ENCODE results near the gene HELB.

The HELB gene

DNA sequence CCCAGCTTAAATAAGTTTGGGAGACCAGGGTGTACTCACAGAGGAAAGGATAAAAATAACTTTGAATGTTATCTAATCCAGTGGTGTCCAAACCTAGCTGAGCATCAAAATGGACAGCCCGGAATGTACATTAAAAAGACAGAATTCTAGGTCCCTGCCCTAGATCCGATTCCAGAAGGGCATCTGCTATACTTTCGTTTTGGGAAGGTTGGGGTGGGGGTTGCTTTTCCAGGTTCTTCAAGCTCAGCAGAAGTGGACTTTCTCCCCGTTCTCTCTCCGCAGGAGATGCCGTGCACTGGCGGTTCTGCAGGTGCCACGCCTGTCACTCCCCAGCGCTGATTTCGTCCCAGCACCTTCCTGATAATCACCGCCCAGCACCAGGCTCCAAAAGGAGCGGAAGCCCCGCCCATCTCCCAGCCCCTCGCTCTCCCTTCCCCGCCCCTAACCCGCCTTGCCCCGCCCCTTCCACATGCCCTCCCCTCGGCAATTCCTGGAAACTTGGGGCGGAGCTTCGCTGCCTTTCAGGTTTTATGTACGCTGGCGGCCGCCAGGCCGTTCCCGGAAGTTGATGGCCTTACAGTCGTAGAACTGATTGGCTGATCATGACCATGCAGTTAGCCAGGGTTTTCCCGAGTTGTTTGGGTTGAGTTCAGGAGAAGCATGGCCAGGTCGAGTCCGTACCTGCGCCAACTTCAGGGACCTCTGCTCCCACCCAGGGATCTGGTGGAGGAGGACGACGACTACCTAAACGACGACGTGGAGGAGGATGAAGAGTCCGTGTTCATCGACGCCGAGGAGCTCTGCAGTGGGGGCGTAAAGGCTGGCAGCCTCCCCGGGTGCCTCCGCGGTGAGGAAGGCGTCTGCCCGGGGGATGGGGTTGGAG is at the start of gene HELB:
Gene HELB (plus strand): TSS at position 550 of the 883 bp plus-strand sequence. CDS start 111 bp downstream, at position 661.
- peak; percentile 94 to 96 for DNase-seq (ENCODE audit: extremely low read depth in 1 of 2, low read depth in 1 of 2)

DNA sequence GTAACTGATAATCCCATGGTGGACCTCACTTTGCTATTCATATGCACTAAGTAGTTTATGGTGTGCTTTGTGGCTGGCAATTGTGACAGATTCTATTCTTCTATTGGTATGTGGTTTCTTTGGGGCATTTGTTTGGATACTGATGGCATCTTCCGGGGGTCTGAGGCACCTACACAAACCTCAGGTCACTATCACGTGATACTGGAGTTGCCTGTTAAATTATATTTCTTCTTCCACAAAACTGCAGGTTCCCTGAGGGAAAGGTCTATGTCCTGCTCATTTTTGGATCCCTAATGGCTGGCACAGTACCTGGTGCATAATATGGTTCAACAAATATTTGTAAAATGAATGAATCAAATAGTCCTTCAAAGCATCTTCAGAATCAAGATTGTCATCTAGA is 49.5 kb upstream of the HELB start:
- no peak for DNase-seq (ENCODE audit: extremely low read depth in 1 of 2, low read depth in 1 of 2)

DNA sequence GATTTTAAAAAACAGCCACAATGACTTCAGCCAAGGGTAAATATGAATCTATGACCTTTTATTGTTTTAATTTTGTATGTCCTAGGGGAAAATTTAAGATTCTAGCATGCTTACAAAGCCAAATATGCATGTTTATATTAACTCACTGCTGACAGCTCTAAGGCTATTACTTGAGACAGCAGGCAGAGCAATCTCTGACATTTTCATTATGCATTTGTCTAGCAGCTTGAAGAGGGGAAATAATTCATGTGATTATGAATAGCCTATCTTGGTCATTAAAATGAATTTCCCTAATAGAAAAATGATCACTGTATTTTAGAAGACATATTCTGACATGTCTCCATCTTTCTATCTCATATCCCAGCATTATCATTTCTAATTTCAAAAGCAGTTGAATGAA is 46.6 kb upstream of the HELB start:
- DNase-seq (ENCODE audit: extremely low read depth in 1 of 2, low read depth in 1 of 2), result no peak

DNA sequence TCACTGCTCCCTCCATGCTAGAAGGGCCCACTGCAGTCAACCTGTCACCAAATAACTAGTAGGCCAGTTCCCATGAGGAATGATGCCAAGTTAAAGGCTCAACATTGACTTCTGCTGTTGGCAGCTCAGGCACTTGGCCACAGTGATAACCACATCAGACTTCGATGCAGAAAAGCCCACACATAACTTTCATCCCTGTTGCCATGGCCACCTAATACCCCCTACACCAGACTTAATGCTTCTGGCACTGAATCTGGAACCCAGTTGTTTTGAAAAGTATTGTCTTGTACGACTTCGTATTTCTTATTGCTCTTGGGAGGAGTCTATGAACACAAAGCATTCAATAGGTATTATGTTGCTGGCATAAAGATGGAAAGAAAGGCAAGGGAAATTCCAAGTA is 44.3 kb upstream of the HELB start:
- no peak for DNase-seq (ENCODE audit: extremely low read depth in 1 of 2, low read depth in 1 of 2)

DNA sequence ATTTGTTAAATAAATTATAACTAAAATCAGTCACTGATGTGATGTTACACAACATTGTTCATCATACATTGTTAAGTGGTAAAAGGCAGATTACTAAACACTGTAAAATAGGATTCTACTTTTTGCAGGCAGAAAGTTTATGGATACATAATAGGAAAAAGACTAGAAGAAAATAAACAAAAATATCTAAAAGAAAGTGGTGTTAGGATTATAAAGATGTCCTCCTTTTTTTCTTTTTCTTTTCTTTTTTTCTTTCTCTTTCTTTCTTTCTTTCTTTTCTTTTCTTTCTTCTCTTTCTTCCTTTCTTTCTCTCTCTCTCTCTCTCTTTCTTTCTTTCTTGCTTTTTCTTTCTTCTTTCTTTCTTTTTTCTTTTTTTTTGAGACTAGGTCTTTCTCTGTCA is 39.6 kb upstream of the HELB start:
- DNase-seq (ENCODE audit: extremely low read depth in 1 of 2, low read depth in 1 of 2), result no peak

DNA sequence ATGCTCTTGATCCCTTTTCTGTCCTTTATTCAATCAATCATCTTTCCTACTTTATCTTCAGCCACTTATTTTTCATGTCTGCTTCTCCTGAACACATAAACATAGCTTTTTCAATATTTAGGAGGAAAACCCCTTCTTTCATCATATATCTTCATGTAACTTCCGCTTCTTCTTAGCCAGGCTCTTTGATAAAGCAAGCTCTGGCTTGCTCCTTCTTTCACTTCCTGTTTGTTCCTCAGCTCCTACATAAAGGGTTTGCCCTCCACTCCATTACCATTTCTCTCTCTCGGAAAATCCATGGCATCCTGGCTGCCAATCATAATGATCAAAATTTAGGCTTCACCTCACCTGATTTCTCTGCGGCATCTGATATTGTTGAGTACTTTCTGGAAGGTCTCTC is 33.7 kb upstream of the HELB start:
- no peak for DNase-seq (ENCODE audit: extremely low read depth in 1 of 2, low read depth in 1 of 2)

DNA sequence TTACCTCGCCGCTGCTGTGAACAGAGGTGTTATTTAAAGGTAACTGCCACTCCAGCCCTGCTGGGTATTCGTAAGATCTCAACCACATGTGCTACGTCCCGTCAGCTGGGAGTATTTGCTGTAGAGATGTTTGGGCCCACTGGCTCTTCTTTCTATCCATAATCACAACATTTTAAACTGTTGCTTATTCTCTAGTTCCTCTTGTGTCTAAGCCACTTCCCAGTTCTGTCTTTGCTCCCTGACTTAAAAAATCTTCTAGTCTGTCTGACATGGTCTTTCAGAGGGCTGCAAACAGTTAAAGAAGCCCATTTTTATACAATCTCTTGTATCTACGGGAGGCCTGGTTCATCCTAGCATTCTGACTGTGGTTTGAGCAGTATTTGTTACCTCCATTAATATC is 33.2 kb upstream of the HELB start:
- DNase-seq (ENCODE audit: extremely low read depth in 1 of 2, low read depth in 1 of 2), result no peak

DNA sequence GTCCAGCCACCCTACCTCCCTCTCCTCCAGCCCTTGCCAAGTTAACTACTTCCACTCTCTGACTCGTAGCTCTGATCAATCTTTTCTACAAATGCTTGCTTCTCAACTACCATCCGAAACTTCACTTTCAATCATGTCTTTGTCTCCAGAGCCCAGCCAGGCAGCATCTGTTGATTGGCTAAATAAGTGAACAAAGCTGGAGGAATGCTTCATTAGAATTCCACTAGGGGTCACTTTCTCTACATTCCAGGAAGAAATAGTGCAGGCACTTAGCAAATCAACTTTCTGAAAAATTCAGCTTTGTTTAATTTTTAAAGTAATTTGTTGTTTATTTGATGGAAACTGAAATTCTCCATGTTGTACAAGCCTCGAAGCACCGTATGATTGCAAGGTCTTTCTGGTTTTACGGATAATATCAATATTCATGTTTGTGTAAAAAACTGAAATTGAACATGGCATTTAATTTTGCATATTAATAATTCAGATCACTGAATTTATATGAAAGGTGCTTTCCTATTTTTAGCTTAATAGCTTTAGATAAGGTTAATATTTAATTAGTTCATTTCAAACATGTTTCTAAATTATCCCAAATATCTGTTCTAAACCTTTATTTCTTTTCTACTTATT is 32.4 kb upstream of the HELB start:
- DNase-seq (ENCODE audit: extremely low read depth in 1 of 2, low read depth in 1 of 2), result no peak

DNA sequence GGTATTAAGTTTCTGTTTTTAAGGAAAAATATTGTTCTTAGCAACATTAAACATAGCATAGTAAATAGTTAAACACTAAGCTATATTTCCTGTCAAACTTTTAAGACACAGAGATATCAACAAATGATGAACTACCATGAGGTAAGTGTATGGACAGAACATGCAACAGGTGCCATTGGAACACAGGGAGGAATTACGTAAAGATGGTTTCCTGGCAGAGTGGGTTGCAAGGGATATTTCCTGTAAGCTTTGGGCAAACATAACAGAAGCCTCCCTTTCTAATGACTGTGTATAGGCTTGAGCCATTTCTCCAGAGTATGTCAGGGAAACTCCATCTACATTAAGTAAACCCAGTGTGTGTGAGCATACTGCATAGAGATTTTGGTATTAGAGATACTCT is 31.7 kb upstream of the HELB start:
- no peak for DNase-seq (ENCODE audit: extremely low read depth in 1 of 2, low read depth in 1 of 2)

DNA sequence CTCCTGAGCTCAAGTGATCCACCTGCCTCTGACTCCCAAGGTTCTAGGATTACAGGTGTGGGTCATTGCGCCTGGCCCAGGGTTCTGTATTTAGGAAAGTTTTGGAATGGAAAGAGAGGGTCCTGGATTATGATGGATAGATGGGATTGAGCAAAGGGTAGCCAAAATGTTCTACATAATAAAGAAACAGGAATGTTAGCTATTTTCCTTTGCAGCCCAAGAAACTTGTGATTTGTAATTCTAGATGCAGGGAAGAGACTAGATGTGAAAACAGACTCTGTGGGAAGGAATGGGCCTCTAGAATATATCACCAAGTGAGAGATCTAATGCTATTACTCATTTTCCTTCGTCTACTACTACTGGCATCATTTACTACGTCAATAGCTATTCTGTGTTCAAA is 29.6 kb upstream of the HELB start:
- no peak for DNase-seq (ENCODE audit: extremely low read depth in 1 of 2, low read depth in 1 of 2)

DNA sequence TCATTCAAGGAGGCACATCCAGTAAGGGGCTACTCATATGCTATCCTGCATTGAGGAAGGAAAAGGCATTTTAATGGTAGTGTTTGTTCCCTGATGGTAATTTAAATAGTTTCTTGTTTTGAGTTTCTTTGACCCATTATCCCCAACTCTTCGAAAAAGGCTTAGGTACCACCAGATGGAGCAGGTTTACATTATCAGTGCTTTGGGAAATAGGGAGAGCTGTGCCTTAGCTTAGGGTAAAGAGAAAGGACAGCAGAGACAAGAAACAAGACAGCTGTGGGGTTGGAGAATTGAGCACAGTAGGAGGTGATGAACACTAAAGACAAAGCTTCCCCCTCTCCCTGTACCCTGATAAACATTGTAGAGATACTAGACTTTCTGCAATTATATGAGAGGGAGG is 29.1 kb upstream of the HELB start:
- no peak for DNase-seq (ENCODE audit: extremely low read depth in 1 of 2, low read depth in 1 of 2)

DNA sequence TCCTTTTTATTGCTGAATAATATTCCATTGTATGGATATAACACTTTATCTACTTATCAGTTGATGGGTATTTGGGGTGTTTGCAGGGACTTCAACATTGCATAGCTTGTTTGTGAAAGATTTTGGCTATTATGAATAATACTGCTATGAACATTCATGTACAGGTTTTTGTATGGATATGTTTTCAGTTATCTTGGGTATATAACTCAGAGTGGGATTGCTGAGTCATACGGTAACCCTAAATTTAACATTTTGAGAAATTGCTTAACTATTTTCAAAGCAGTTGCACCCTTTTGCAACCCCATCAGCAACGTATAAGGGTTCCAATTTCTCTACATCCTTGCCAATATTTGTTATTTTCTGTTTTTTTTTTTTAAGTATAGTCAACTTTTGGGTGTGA is 27.3 kb upstream of the HELB start:
- no peak for DNase-seq (ENCODE audit: extremely low read depth in 1 of 2, low read depth in 1 of 2)

DNA sequence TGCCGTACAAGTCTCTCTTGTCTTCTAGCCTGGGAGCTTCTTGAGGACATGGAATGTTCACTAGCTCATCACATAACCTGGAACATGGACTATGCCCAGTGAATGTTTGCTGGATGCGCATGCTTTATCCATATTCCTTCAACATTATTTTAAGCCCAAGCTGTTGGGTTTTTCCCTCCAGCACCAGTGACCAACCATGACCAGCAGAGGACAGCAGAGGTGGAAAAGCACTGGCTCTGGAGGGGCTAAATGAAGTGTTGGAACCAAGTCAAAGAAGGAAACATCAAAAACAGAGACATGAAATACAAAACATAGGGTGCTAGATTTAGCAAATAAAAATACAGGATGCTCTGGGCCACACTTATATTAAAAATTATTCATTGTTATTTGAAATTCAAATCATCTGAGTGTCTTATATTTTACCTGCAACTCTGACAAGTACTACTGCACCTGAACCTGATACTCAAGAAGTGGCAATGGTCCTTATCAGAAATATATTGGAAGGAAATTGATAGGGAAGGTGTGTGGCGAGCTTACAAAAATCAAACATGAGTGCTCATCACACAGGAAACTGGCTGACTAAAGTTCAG is 23.1 kb upstream of the HELB start:
- no peak for DNase-seq (ENCODE audit: extremely low read depth in 1 of 2, low read depth in 1 of 2)

DNA sequence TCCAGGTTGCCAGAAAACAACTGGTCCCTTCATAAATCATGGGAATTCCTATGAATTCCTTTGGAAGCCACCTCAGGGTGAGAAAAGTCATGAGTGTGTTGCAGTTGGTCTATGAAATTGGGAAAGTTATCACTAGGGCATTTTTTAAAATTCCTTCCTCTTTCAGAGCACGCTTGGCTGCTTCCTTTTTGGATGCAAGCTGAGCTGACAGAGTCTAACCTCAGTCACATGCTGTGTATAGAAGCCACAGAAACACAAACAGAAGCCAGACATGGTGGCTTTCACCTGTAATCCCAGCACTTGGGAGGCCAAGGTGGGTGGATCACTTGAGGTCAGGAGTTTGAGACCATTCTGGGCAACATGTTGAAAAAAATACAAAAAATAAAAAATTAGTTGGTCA is 21.7 kb upstream of the HELB start:
- no peak for DNase-seq (ENCODE audit: extremely low read depth in 1 of 2, low read depth in 1 of 2)

DNA sequence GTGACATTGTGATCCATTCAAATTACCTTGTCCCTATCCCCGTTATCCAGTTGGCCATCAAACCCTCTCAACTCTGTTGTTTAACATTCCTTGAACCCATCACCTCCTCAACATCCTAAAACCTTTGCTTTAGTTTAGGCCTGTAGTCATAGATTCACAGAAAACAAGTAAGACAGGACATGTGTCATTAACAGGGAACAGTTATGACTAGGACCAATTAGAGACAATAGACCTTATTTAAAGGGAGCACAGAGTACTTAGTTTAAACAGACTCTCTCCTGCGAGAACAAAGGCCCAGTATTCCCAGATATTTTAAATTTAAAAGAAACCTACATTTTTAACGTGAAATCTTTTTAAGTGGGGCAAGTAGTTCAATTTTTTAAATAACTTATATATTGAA is 20.0 kb upstream of the HELB start:
- DNase-seq (ENCODE audit: extremely low read depth in 1 of 2, low read depth in 1 of 2), result no peak

DNA sequence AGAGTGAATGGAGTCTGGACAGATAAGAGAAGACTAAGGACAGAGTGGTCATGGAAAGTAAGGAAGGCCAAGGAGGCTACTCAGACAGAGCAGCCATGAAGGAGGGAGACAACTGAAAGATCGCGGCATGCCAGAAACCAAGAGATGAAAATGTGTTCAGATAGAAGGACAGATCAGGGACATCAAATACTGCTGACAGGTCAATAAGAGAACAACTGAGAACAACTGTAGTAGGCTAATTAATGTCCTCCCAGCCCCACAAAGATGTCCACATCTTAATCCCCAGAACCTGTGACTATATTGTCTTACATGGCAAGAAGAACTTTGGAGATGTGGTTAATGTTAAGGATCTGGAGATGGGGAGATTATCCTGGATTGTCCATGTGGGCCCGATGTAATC is 15.0 kb upstream of the HELB start:
- DNase-seq (ENCODE audit: extremely low read depth in 1 of 2, low read depth in 1 of 2), result no peak

DNA sequence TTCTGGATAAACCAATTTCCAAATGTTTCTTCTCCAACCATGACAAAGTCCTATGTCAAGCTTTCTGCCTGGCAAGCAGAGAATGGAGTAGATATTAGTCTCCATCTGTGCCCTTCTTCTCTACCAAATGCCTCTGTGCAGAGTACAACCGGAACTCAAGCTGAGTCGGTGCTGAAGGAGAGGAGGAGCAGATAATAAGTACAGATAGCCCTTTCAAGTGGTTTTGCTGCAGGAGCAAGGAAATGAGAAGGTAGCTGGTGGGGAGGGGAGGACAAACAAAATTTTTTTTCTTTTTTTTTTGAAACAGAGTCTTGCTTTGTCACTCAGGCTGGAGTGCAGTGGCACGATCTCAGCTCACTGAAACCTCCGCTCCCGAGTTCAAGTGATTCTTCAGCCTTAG is 14.2 kb upstream of the HELB start:
- peak; percentile 8 to 21 for DNase-seq (ENCODE audit: extremely low read depth in 1 of 2, low read depth in 1 of 2)

DNA sequence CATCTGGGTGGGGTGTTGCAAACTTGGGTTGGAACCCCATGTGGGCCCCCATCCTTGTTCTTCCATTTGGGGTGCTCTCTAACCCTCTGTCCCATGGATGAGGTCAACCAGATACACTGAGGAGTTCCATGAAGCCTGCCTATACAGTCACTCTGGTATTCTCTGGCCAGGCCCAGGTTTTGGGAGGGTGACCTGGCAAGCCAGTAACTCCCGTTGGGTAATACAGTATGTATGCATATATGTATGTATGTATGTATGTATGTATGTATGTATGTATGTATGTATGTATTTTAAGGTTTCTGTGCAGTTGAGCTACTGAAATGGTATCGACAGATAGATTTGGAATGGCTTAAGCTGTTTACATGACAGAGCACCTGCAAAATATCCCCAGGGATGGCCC is 12.8 kb upstream of the HELB start:
- no peak for DNase-seq (ENCODE audit: extremely low read depth in 1 of 2, low read depth in 1 of 2)

DNA sequence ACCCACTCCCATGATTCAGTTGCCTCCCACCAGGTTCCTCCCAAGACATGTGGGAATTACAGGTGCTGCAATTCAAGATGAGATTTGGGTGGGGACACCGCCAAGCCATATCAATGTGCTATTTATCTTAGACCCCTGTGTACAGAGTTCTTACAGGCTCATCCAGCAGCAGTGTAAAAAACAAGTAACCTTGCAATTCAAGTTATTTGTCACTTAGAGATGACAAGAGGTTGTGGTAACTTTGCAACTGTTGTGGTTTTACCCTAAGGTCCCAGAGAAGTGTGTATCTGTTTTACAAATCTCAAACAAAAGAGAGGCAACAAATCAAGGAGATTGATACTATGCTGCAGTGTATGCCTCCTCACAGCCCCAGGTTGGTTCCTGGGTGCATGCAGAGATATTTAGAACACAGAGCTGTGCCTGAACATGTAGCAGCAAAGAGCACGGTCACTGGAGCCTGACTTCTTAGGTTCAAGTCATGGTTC is 11.5 kb upstream of the HELB start:
- no peak for DNase-seq (ENCODE audit: extremely low read depth in 1 of 2, low read depth in 1 of 2)

DNA sequence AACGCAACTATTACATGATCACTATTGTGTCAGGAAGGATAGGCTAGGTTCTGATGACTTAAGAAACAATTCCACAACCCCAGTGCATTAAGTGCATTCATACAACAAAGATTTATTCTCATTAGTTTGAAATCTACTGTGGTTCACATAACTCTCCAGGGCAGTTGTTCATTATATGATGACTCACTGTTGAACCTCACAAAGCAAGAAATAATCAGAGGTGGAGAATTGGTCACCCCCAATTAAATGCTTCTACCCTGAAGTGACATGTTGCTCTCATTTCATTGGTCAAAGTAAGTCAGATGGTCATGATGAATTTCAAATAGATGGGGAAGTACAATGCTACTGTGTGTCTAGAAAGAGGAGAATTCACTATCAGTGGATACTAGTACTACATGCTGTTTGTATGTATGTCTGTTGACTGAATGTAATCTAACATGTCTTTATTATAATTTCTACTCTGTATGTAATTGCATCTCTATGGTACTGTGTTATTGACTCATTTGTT is 6.1 kb upstream of the HELB start:
- no peak for DNase-seq (ENCODE audit: extremely low read depth in 1 of 2, low read depth in 1 of 2)

DNA sequence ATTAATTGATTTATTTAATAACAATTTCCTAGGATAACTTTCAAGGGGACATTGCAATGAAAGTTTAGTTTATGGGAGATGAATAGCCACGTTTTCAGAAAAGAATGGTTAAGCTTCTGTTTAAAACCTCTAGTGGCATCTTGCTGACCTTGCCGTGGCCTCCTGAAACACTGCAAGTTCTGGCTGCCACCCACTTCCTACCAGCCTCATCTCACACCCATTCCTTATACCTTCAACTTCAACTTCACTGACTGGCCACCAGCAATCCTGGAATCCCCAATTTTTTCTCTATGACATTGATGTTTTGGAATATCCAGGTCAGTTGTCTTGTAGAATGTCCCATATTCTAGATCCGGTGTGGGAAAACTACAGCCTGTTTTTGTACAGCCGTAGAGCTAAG is 5.2 kb upstream of the HELB start:
- no peak for DNase-seq (ENCODE audit: extremely low read depth in 1 of 2, low read depth in 1 of 2)

DNA sequence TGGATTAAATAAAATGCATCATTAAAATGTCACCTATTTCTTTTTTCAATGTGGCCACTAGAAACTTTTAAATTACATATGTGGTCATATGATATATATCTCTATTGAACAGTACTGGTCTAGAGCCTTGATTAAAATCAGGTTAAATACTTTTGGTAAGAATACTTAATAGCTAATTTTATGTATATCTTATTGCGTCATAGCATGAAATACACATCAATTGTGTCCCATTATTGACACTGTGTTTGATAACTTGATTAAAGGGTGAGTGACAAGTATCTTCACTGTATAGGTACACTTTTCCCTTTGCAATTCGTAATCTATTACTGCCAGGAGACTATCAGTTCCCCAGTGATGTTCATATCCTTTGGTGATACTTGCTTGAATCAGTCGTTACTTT is 4.4 kb upstream of the HELB start:
- no peak for DNase-seq (ENCODE audit: extremely low read depth in 1 of 2, low read depth in 1 of 2)
